ENCODE measurements around the gene KCNMB2. TPM values are rescaled to one million over a fixed set of nuclear protein-coding genes. Genes with fewer than 3 reads are reported as not detected.

Gene KCNMB2
- total RNA-seq, 5 donors from 2014 or later (not counting 1 experiment from before 2014, with no cell fraction given) = not detected

- no peaks in the 10 kb centered on the region for H3K36me3 Mint-ChIP-seq
- ATAC-seq (replicated peaks in 1 of 4) (no peak), DNase-seq (no peak)
- POLR2A ChIA-PET = no interaction called here
- Histone ChIP-seq H3K4me1 (ENCODE audit: control insufficient read depth in 1 of 2, extremely low read depth in 1 of 2, insufficient read depth in 2 of 2, low read length in 2 of 2) (no peaks in the 10 kb centered on the region), H3K36me3 (ENCODE audit: control insufficient read depth in 2 of 2, extremely low read depth in 1 of 2, insufficient read depth in 1 of 2, low read length in 1 of 2) (no peaks in the 10 kb centered on the region), H3K27me3 (replicated peaks in 1 of 2; ENCODE audit: control insufficient read depth in 2 of 2, extremely low read depth in 1 of 2, insufficient read depth in 2 of 2, low read length in 1 of 2) (no peaks in the 10 kb centered on the region), H3K9me3 (no peaks in the 10 kb centered on the region), H3K4me3 (ENCODE audit: control insufficient read depth in 1 of 2, extremely low read depth in 1 of 2, low read length in 1 of 2) (no peak overlapping the region), H3K27ac (ENCODE audit: low read length) (no peak overlapping the region)
- no peaks in the 10 kb centered on the region for H3K9me3 Mint-ChIP-seq
- no CpG with 5 or more reads among the region's 2 CpGs for WGBS (ENCODE audit: insufficient coverage)
- H3K4me1 Mint-ChIP-seq = no peaks in the 10 kb centered on the region
- H3K27ac Mint-ChIP-seq = no peak overlapping the region
- H3K4me3 Mint-ChIP-seq = no peak overlapping the region
- CTCF ChIA-PET = no interaction called here
- peaks cover 0 to 3% of the 10 kb centered on the region in 2 donors for H3K27me3 Mint-ChIP-seq
These were observed 33.6 kb downstream of the KCNMB2 start for GRCh38 chr3:178569826-178570225.

- DNase-seq = no peak
- no peaks in the 10 kb centered on the region for H3K4me1 Mint-ChIP-seq
- POLR2A ChIA-PET = no interaction called here
These were observed 47.8 kb downstream of the KCNMB2 start for GRCh38 chr3:178583963-178584575.

DNA sequence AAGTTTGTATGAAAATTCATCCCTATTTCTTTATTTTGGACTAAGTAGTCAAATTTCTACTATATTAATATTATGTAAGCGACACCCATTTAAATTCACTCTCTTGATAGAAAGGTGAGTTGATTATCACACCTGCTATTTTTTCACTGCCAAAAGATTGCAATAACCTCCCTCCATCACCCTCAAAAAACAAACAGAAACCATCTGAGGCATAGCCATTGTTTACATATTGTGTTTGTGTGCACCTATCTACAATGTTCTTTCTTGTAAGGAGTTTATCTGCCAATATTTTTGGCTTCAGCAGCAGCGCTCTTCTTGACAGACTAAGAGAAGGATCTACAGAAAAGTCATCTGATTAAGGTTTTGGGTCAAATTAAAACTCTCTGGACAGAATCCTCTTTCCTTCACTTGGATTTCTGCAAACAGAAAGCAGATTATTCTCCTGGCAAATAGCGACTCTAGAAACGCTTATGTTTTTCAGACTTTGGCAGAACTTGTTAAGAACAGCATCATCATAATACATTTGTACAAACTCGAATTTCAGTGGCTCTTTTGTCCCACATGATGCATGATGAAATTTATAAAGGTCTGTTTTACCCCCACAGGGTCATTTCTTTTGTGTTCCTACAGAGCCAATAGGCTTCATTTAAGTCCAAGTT, 48.6 kb downstream of the KCNMB2 start:
- Histone ChIP-seq H3K4me1 (ENCODE audit: control insufficient read depth in 1 of 2, extremely low read depth in 1 of 2, insufficient read depth in 2 of 2, low read length in 2 of 2) (no peaks in the 10 kb centered on the region), H3K36me3 (ENCODE audit: control insufficient read depth in 2 of 2, extremely low read depth in 1 of 2, insufficient read depth in 1 of 2, low read length in 1 of 2) (no peaks in the 10 kb centered on the region), H3K27me3 (replicated peaks in 1 of 2; ENCODE audit: control insufficient read depth in 2 of 2, extremely low read depth in 1 of 2, insufficient read depth in 2 of 2, low read length in 1 of 2) (no peaks in the 10 kb centered on the region), H3K4me3 (ENCODE audit: control insufficient read depth in 1 of 2, extremely low read depth in 1 of 2, low read length in 1 of 2) (no peak overlapping the region), H3K27ac (ENCODE audit: low read length) (no peak overlapping the region), H3K9me3 (no peaks in the 10 kb centered on the region)
- ChIA-PET CTCF (no interaction called here), POLR2A (no interaction called here)
- Mint-ChIP-seq H3K4me1 (no peaks in the 10 kb centered on the region), H3K4me3 (no peak overlapping the region), H3K27me3 (peaks cover 0 to 4% of the 10 kb centered on the region in 2 donors), H3K9me3 (peaks cover 3 to 6% (median 4%) of the 10 kb centered on the region in 3 donors), H3K36me3 (no peaks in the 10 kb centered on the region), H3K27ac (no peak overlapping the region)
- whole genome bisulfite sequencing (ENCODE audit: insufficient coverage) = no CpG with 5 or more reads among the region's 5 CpGs
- DNase-seq = no peak
- ATAC-seq (replicated peaks in 1 of 4) = no peak

More at GRCh38 chr3:178583963-178584575, 47.8 kb downstream of the KCNMB2 start:
- no peak for ATAC-seq (replicated peaks in 1 of 4)
- H3K27me3 ChIP-seq (replicated peaks in 1 of 2; ENCODE audit: control insufficient read depth in 2 of 2, extremely low read depth in 1 of 2, insufficient read depth in 2 of 2, low read length in 1 of 2) = no peaks in the 10 kb centered on the region
- H3K36me3 ChIP-seq (ENCODE audit: control insufficient read depth in 2 of 2, extremely low read depth in 1 of 2, insufficient read depth in 1 of 2, low read length in 1 of 2) = no peaks in the 10 kb centered on the region
- Mint-ChIP-seq H3K27me3 (peaks cover 0 to 4% of the 10 kb centered on the region in 2 donors), H3K4me3 (no peak overlapping the region), H3K27ac (no peak overlapping the region), H3K9me3 (peaks cover 8 to 14% (median 10%) of the 10 kb centered on the region in 3 donors), H3K36me3 (no peaks in the 10 kb centered on the region)
- CTCF ChIA-PET = no interaction called here
- H3K4me3 ChIP-seq (ENCODE audit: control insufficient read depth in 1 of 2, extremely low read depth in 1 of 2, low read length in 1 of 2) = no peak overlapping the region
- H3K9me3 ChIP-seq = no peaks in the 10 kb centered on the region
- H3K4me1 ChIP-seq (ENCODE audit: control insufficient read depth in 1 of 2, extremely low read depth in 1 of 2, insufficient read depth in 2 of 2, low read length in 2 of 2) = no peaks in the 10 kb centered on the region
- 83% methylated on average over 1 of the region's 4 CpGs for WGBS (ENCODE audit: insufficient coverage)
- H3K27ac ChIP-seq (ENCODE audit: low read length) = no peak overlapping the region

DNA sequence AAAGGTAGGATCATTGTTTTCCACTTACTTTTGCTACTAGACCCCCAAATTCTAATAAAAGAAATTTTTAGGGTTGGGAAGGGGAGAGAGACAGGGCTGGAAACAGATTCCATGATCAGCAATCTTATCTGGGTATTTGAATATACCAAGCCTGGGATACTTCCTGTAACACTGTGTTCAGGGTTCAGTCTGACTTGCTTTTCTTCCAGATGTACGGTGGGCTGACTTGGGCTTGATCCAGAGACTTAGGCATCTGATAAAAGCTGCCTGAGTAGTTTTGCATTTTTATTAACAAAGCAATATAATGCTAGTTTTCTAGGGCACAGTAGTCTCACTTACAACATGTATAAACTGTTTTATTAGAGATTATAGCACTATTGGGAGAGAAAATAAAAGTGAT, 49.2 kb downstream of the KCNMB2 start:
- H3K27ac ChIP-seq (ENCODE audit: low read length) = no peak overlapping the region
- H3K4me1 ChIP-seq (ENCODE audit: control insufficient read depth in 1 of 2, extremely low read depth in 1 of 2, insufficient read depth in 2 of 2, low read length in 2 of 2) = no peaks in the 10 kb centered on the region
- H3K27me3 ChIP-seq (replicated peaks in 1 of 2; ENCODE audit: control insufficient read depth in 2 of 2, extremely low read depth in 1 of 2, insufficient read depth in 2 of 2, low read length in 1 of 2) = no peaks in the 10 kb centered on the region
- no peak overlapping the region for H3K4me3 ChIP-seq (ENCODE audit: control insufficient read depth in 1 of 2, extremely low read depth in 1 of 2, low read length in 1 of 2)
- WGBS (ENCODE audit: insufficient coverage) = 33% methylated on average over 1 of the region's 1 CpG
- Mint-ChIP-seq H3K36me3 (no peaks in the 10 kb centered on the region), H3K4me3 (no peak overlapping the region), H3K27me3 (peaks cover 0 to 4% of the 10 kb centered on the region in 2 donors), H3K9me3 (peaks cover 2 to 5% (median 3%) of the 10 kb centered on the region in 3 donors), H3K4me1 (no peaks in the 10 kb centered on the region), H3K27ac (no peak overlapping the region)
- ChIA-PET CTCF (no interaction called here), POLR2A (no interaction called here)
- H3K9me3 ChIP-seq = no peaks in the 10 kb centered on the region
- ATAC-seq (replicated peaks in 1 of 4) (no peak), DNase-seq (no peak)
- no peaks in the 10 kb centered on the region for H3K36me3 ChIP-seq (ENCODE audit: control insufficient read depth in 2 of 2, extremely low read depth in 1 of 2, insufficient read depth in 1 of 2, low read length in 1 of 2)

GRCh38 chr3:178586076-178586475, 49.8 kb downstream of the KCNMB2 start:
- DNase-seq (no peak), ATAC-seq (replicated peaks in 1 of 4) (no peak)
- no CpG with 5 or more reads among the region's 2 CpGs for WGBS (ENCODE audit: insufficient coverage)
- CTCF ChIA-PET = no interaction called here
- no peaks in the 10 kb centered on the region for H3K9me3 Mint-ChIP-seq
- no peaks in the 10 kb centered on the region for H3K36me3 Mint-ChIP-seq
- no peak overlapping the region for H3K27ac Mint-ChIP-seq
- Histone ChIP-seq H3K4me3 (ENCODE audit: control insufficient read depth in 1 of 2, extremely low read depth in 1 of 2, low read length in 1 of 2) (no peak overlapping the region), H3K27ac (ENCODE audit: low read length) (no peak overlapping the region), H3K27me3 (replicated peaks in 1 of 2; ENCODE audit: control insufficient read depth in 2 of 2, extremely low read depth in 1 of 2, insufficient read depth in 2 of 2, low read length in 1 of 2) (no peaks in the 10 kb centered on the region), H3K36me3 (ENCODE audit: control insufficient read depth in 2 of 2, extremely low read depth in 1 of 2, insufficient read depth in 1 of 2, low read length in 1 of 2) (no peaks in the 10 kb centered on the region), H3K9me3 (no peaks in the 10 kb centered on the region), H3K4me1 (ENCODE audit: control insufficient read depth in 1 of 2, extremely low read depth in 1 of 2, insufficient read depth in 2 of 2, low read length in 2 of 2) (no peaks in the 10 kb centered on the region)
- H3K4me1 Mint-ChIP-seq = no peaks in the 10 kb centered on the region
- no peak overlapping the region for H3K4me3 Mint-ChIP-seq
- POLR2A ChIA-PET = no interaction called here
- peaks cover 0 to 4% of the 10 kb centered on the region in 2 donors for H3K27me3 Mint-ChIP-seq

DNA sequence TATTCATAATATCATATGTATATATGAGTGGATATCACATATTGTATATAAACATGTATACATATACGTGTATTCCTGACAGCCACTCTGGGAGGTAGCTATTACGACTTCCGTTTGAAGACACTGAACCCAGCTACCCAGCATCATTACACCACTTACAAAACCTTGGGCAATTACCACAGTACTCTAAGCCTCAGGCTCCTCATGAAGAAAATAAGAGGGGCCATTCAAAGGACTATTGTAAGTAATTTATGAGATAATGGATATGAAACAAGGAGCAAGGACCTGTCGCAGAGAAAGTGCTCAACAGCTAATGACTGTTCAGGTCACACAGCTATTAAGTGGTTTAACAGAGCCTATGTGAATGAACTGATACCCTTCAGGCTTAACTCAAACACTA, 52.4 kb downstream of the KCNMB2 start:
- no peaks in the 10 kb centered on the region for H3K27me3 Mint-ChIP-seq
- Histone ChIP-seq H3K36me3 (ENCODE audit: control insufficient read depth in 2 of 2, extremely low read depth in 1 of 2, insufficient read depth in 1 of 2, low read length in 1 of 2) (no peaks in the 10 kb centered on the region), H3K4me3 (ENCODE audit: control insufficient read depth in 1 of 2, extremely low read depth in 1 of 2, low read length in 1 of 2) (no peak overlapping the region), H3K4me1 (ENCODE audit: control insufficient read depth in 1 of 2, extremely low read depth in 1 of 2, insufficient read depth in 2 of 2, low read length in 2 of 2) (no peaks in the 10 kb centered on the region), H3K27ac (ENCODE audit: low read length) (no peak overlapping the region), H3K27me3 (replicated peaks in 1 of 2; ENCODE audit: control insufficient read depth in 2 of 2, extremely low read depth in 1 of 2, insufficient read depth in 2 of 2, low read length in 1 of 2) (no peaks in the 10 kb centered on the region), H3K9me3 (no peaks in the 10 kb centered on the region)
- H3K4me1 Mint-ChIP-seq = no peaks in the 10 kb centered on the region
- DNase-seq = no peak
- H3K4me3 Mint-ChIP-seq = no peak overlapping the region
- WGBS (ENCODE audit: insufficient coverage) = 100% methylated on average over 1 of the region's 4 CpGs
- H3K36me3 Mint-ChIP-seq = no peaks in the 10 kb centered on the region
- no peak for ATAC-seq (replicated peaks in 1 of 4)
- H3K27ac Mint-ChIP-seq = no peak overlapping the region
- no peaks in the 10 kb centered on the region for H3K9me3 Mint-ChIP-seq
- CTCF ChIA-PET = no interaction called here
- POLR2A ChIA-PET = no interaction called here
